ENCODE data around the gene RFPL3.
"Not testable (repeated sequence)": the region's sequence is repeated elsewhere in the genome, so short reads cannot be mapped to it uniquely, and the experiment has no call there.

The RFPL3 gene

GRCh38 chr22:32353840-32354239 is 3.8 kb upstream of the RFPL3 start:
- no peak for DNase-seq (ENCODE audit: low read depth in 2 of 2)

- no peak for DNase-seq (ENCODE audit: low read depth in 2 of 2)
Measured at GRCh38 chr22:32354360-32355351, 3.0 kb upstream of the RFPL3 start.

- no peak for DNase-seq (ENCODE audit: low read depth in 2 of 2)
Measured at GRCh38 chr22:32355760-32356159, 1.9 kb upstream of the RFPL3 start.

- not testable (repeated sequence) for DNase-seq (ENCODE audit: low read depth in 2 of 2)
Measured at GRCh38 chr22:32360096-32360495, 2.4 kb downstream of the RFPL3 start.

- DNase-seq (ENCODE audit: low read depth in 2 of 2) = no peak
Measured at GRCh38 chr22:32361257-32361656, 3.6 kb downstream of the RFPL3 start.

- DNase-seq (ENCODE audit: low read depth in 2 of 2) = no peak
Measured at GRCh38 chr22:32364210-32364609, 6.5 kb downstream of the RFPL3 start.

GRCh38 chr22:32375678-32376450 is 18.2 kb downstream of the RFPL3 start:
- no peak for DNase-seq (ENCODE audit: low read depth in 2 of 2)

GRCh38 chr22:32376681-32377080 is 19.0 kb downstream of the RFPL3 start:
- no peak for DNase-seq (ENCODE audit: low read depth in 2 of 2)

GRCh38 chr22:32378707-32379272 is 21.1 kb downstream of the RFPL3 start:
- DNase-seq (ENCODE audit: low read depth in 2 of 2) = no peak

GRCh38 chr22:32380991-32381390 is 23.3 kb downstream of the RFPL3 start:
- DNase-seq (ENCODE audit: low read depth in 2 of 2) = no peak

- DNase-seq (ENCODE audit: low read depth in 2 of 2) = no peak
Measured at GRCh38 chr22:32385681-32386080, 28.0 kb downstream of the RFPL3 start.

GRCh38 chr22:32389685-32390084 is 32.0 kb downstream of the RFPL3 start:
- DNase-seq (ENCODE audit: low read depth in 2 of 2) = no peak

- no peak for DNase-seq (ENCODE audit: low read depth in 2 of 2)
Measured at GRCh38 chr22:32395107-32395506, 37.4 kb downstream of the RFPL3 start.

- DNase-seq (ENCODE audit: low read depth in 2 of 2) = no peak
Measured at GRCh38 chr22:32396255-32396654, 38.6 kb downstream of the RFPL3 start.

- DNase-seq (ENCODE audit: low read depth in 2 of 2) = no peak
Measured at GRCh38 chr22:32396746-32397145, 39.1 kb downstream of the RFPL3 start.

- DNase-seq (ENCODE audit: low read depth in 2 of 2) = no peak
Measured at GRCh38 chr22:32401486-32401885, 43.8 kb downstream of the RFPL3 start.

GRCh38 chr22:32404021-32404420 is 46.4 kb downstream of the RFPL3 start:
- no peak for DNase-seq (ENCODE audit: low read depth in 2 of 2)

- no peak for DNase-seq (ENCODE audit: low read depth in 2 of 2)
Measured at GRCh38 chr22:32407312-32407711, 49.6 kb downstream of the RFPL3 start.

- DNase-seq (ENCODE audit: low read depth in 2 of 2) = no peak
Measured at GRCh38 chr22:32407936-32408335, 50.3 kb downstream of the RFPL3 start.

- DNase-seq (ENCODE audit: low read depth in 2 of 2) = no peak
Measured at GRCh38 chr22:32409977-32410376, 52.3 kb downstream of the RFPL3 start.

- no peak for DNase-seq (ENCODE audit: low read depth in 2 of 2)
Measured at GRCh38 chr22:32410459-32410858, 52.8 kb downstream of the RFPL3 start.

All from stimulated activated CD4-positive, alpha-beta T cell treated with anti-CD3 and anti-CD28 coated beads, Interleukin-1b, Interleukin-23, amount 100 ng/mL, for 4 hours (primary cell).